Hematopoietic multipotent progenitor cell (in vitro differentiated cells): Measurements from ENCODE around the gene PRDX1. TPM values are rescaled to one million over a fixed set of nuclear protein-coding genes. Genes with fewer than 3 reads are reported as not detected.
"Not testable (repeated sequence)": the region's sequence is repeated elsewhere in the genome, so short reads cannot be mapped to it uniquely, and the experiment has no call there.

Source experiments
- DNase-seq, 3 donors: peaks; one replicate each; pipeline ENCODE4 v3.0.0-alpha.2; 2011 to 2015; ENCODE audit warnings: low read depth in 2 of 3, low spot score in 2 of 3
- total RNA-seq: library from RNA; depleted of rRNA; stranded (reverse); fragments of >200 nt; gene quantifications from one replicate; pipeline ENCODE4 v1.2.3, GENCODE V29; 2012

The PRDX1 gene
- total RNA-seq, 1 donor: 120 TPM

DNA sequence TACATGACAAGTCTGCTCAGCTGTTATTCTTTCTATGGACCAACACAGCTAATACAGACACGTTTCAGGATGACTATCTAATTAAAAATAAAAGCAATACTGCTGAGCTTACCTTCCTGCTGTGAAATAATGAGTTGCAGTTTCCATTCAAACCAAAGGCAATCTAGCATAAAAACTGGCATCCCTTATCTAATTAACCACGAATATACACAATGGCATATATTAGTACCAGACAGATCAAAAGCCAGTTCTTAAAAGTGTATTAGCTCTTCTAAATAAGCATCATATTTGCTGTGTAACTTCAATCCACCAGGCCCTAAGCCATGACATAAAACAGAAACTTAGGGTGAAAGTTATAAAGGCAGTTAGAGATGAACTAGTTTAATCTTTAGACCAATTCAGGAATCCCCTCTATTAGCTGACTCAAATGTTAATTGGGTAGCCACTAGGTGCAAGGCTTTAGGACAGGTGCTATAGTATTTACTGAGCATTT, 51.3 kb downstream of the PRDX1 start:
- no peak for DNase-seq

DNA sequence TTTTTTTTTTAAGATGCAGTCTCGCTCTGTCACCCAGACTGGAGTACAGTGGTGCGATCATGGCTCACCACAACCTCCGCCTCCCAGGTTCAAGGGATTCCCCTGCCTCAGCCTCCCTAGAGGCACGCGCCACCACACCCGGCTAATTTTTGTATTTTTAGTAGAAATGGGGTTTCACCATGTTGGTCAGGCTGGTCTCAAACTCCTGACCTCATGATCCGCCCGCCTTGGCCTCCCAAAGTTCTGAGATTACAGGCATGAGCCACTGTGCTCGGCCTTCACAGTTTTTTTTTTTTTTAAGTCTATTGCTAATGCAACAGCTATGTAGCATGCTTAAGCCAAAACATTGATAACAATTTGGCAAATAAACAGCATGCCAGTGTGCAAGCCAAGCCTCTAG, 54.3 kb downstream of the PRDX1 start:
- DNase-seq: not testable (repeated sequence)

DNA sequence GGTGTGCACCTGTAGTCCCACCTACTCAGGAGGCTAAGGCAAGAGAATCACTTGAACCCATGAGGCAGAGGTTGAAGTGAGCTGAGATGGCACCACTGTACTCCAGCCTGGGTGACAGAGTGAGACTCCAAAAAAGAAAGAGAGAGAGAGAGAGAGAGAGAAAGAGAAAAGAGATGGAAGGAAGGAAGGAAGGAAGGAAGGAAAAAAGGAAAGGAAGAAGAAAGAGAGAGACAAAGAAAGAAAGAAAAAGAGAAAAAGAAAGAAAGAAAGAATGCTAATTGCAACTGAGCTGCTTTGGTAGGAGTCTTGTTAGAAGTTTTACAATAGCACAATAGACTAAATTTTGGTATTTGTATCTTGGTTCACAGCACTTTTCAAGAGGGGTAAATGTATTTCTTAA, 56.4 kb downstream of the PRDX1 start:
- DNase-seq: no peak

Other genes starting within 250 kb of the PRDX1 start
- 22.9 TPM for gene HPDL, start 195.0 kb downstream of the PRDX1 start, total RNA-seq
- gene TOE1, start 181.7 kb downstream of the PRDX1 start, total RNA-seq: 35.8 TPM
- 66.0 TPM for gene MUTYH, start 181.4 kb downstream of the PRDX1 start, total RNA-seq
- 7.8 TPM for gene TESK2, start 30.7 kb downstream of the PRDX1 start, total RNA-seq
- 1.1 TPM for gene CCDC163, start 21.8 kb downstream of the PRDX1 start, total RNA-seq
- gene MMACHC, start 21.6 kb downstream of the PRDX1 start, total RNA-seq: 7.0 TPM
- gene AKR1A1, start 28.9 kb upstream of the PRDX1 start, total RNA-seq: 175 TPM
- 94.0 TPM for gene NASP, start 62.2 kb upstream of the PRDX1 start, total RNA-seq
- gene CCDC17, start 102.2 kb upstream of the PRDX1 start, total RNA-seq: 4.3 TPM
- 79.7 TPM for gene GPBP1L1, start 164.6 kb upstream of the PRDX1 start, total RNA-seq
- 34.2 TPM for gene TMEM69, start 166.3 kb upstream of the PRDX1 start, total RNA-seq
- 0.54 TPM for gene IPP, start 228.8 kb upstream of the PRDX1 start, total RNA-seq